ENCODE measurements around the gene SUN1. TPM values are rescaled to one million over a fixed set of nuclear protein-coding genes. Genes with fewer than 3 reads are reported as not detected.

The SUN1 gene
- total and polyA plus RNA-seq, 10 of the 15 experiments (the other 5 are each of a cell fraction or from before 2014, with no cell fraction given) = 27.8 to 107 (median 65.8) TPM

- no peak for TF ChIP-seq CUX1 (IDR thresholded peaks at IDR 0.05; ENCODE audit: insufficient replicate concordance, low read depth, low read length)
- no peak for TF ChIP-seq CHD4 (IDR thresholded peaks at IDR 0.05)
- TF ChIP-seq RELB (IDR thresholded peaks at IDR 0.05; ENCODE audit: low read depth) = peak; percentile 83
- TF ChIP-seq IKZF1 (conservative IDR thresholded peaks at IDR 0.05) = peak; percentile 95
- no peak for TF ChIP-seq BRCA1 (IDR thresholded peaks at IDR 0.05; ENCODE audit: low read depth, low read length)
- TF ChIP-seq CHD2 (IDR thresholded peaks at IDR 0.05; ENCODE audit: borderline replicate concordance, low read depth, low read length) = peak; percentile 38; the same call in 1 of the 2 replicates
- no peak; the same call in 1 of the 2 replicates for TF ChIP-seq RB1 (IDR thresholded peaks at IDR 0.05; ENCODE audit: borderline replicate concordance)
- TF ChIP-seq ZSCAN29 (IDR thresholded peaks at IDR 0.05) = no peak
- TF ChIP-seq TARDBP (IDR thresholded peaks at IDR 0.05; ENCODE audit: borderline replicate concordance) = 0 out of 2 replicates have a peak, but pooled peaks have one; percentile 22
- TF ChIP-seq SRF (IDR thresholded peaks at IDR 0.05; ENCODE audit: low read depth in 2 of 2, low read length in 2 of 2) = no peak
- TF ChIP-seq ATF2 (IDR thresholded peaks at IDR 0.05; ENCODE audit: low read length) = no peak; the same call in 1 of the 2 replicates
- TF ChIP-seq SPI1 (IDR thresholded peaks at IDR 0.05; ENCODE audit: borderline replicate concordance, insufficient read depth, low read depth, low read length) = no peak
- peak; percentile 88 for TF ChIP-seq HDGF (IDR thresholded peaks at IDR 0.05)
- TF ChIP-seq MTA2 (IDR thresholded peaks at IDR 0.05; ENCODE audit: low read depth) = peak; percentile 81
- peak; percentile 86 for TF ChIP-seq LARP7 (IDR thresholded peaks at IDR 0.05)
- no peak for TF ChIP-seq SREBF1 (IDR thresholded peaks at IDR 0.05; ENCODE audit: low read length)
- TF ChIP-seq RFX5 (IDR thresholded peaks at IDR 0.05; ENCODE audit: low read depth, low read length) = no peak
- peak; percentile 71; the same call in 1 of the 2 replicates for TF ChIP-seq NFIC (IDR thresholded peaks at IDR 0.05; ENCODE audit: low read depth, low read length)
- no peak for TF ChIP-seq E2F4 (IDR thresholded peaks at IDR 0.05; ENCODE audit: low read depth, low read length)
- TF ChIP-seq SMC3 (IDR thresholded peaks at IDR 0.05; ENCODE audit: borderline replicate concordance, low read length) = peak; percentile 5; the same call in 1 of the 2 replicates
- peak; percentile 84 for TF ChIP-seq ATF7 (IDR thresholded peaks at IDR 0.05; ENCODE audit: low read depth)
These were observed 91.1 kb downstream of the SUN1 start (continued) for GRCh38 chr7:923108-924041.
